Measurements from ENCODE around the gene ING1. TPM values are rescaled to one million over a fixed set of nuclear protein-coding genes. Genes with fewer than 3 reads are reported as not detected.

Gene ING1
- total RNA-seq, 1 donor from 2014 or later: 13.2 TPM

GRCh38 chr13:110769097-110769496, 55.6 kb downstream of the ING1 start:
- TF ChIP-seq, protein P1, sequence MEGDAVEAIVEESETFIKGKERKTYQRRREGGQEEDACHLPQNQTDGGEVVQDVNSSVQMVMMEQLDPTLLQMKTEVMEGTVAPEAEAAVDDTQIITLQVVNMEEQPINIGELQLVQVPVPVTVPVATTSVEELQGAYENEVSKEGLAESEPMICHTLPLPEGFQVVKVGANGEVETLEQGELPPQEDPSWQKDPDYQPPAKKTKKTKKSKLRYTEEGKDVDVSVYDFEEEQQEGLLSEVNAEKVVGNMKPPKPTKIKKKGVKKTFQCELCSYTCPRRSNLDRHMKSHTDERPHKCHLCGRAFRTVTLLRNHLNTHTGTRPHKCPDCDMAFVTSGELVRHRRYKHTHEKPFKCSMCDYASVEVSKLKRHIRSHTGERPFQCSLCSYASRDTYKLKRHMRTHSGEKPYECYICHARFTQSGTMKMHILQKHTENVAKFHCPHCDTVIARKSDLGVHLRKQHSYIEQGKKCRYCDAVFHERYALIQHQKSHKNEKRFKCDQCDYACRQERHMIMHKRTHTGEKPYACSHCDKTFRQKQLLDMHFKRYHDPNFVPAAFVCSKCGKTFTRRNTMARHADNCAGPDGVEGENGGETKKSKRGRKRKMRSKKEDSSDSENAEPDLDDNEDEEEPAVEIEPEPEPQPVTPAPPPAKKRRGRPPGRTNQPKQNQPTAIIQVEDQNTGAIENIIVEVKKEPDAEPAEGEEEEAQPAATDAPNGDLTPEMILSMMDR (IDR thresholded peaks at IDR 0.05): no peak
- no peaks in the 10 kb centered on the region for H3K36me3 ChIP-seq
- no peak for ATAC-seq
- no peaks in the 10 kb centered on the region for H3K9me3 ChIP-seq
- no peak overlapping the region for H3K27ac ChIP-seq
- no peaks in the 10 kb centered on the region for H3K27me3 ChIP-seq
- DNase-seq: no peak
- no peaks in the 10 kb centered on the region for H3K4me1 ChIP-seq
- intact Hi-C loops (cut with DNase I): no loop called here
- no peak overlapping the region for H3K4me3 ChIP-seq

DNA sequence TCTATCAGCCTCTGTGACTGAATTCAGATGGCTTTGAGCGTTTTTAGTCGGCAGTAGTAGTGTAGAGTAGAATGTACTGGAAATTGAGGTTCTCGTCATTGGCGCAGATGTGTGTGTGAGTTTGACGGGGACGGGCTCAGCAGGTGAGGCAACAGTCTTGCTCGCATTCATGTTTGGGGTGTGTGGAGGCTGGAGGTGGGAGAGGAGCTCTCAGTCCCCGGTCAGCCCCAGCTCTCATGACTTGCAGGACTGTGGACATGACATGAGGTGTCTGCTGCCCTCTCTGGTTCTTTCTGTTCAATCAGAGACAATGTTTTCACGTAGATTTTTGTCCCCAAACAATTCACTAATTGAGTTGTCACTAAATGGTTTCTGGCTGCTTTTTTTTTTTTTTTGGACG, 57.2 kb downstream of the ING1 start:
- Histone ChIP-seq H3K9me3 (no peaks in the 10 kb centered on the region), H3K27me3 (no peaks in the 10 kb centered on the region), H3K4me3 (no peak overlapping the region), H3K4me1 (no peaks in the 10 kb centered on the region), H3K27ac (no peak overlapping the region), H3K36me3 (no peaks in the 10 kb centered on the region)
- DNase-seq: no peak
- intact Hi-C loops (cut with DNase I): no loop called here
- ATAC-seq: no peak
- TF ChIP-seq, protein P1 (IDR thresholded peaks at IDR 0.05): no peak

DNA sequence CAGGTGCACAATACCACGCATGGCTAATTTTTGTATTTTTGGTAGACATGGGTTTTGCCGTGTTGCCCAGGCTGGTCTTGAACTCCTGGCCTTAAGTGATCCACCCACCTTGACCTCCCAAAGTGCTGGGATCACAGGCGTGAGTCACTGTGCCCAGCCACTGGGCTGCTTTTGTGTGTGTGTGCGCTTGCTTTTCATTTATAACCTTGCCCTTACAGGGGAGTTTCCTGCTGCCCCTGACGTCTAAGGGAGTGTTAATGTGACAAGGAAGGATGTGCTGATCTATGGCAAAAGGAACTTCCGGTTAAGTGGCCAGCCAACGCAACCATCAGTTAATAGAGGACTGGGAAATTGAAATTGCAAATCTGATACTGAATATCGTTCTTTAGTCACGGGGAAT, 57.7 kb downstream of the ING1 start:
- TF ChIP-seq, protein P1 (IDR thresholded peaks at IDR 0.05): no peak
- intact Hi-C loops (cut with DNase I): no loop called here
- Histone ChIP-seq H3K27me3 (no peaks in the 10 kb centered on the region), H3K4me3 (no peak overlapping the region), H3K27ac (no peak overlapping the region), H3K36me3 (no peaks in the 10 kb centered on the region), H3K9me3 (no peaks in the 10 kb centered on the region), H3K4me1 (no peaks in the 10 kb centered on the region)
- DNase-seq (no peak), ATAC-seq (peak; percentile 30)

- no peaks in the 10 kb centered on the region for H3K36me3 ChIP-seq
- no peaks in the 10 kb centered on the region for H3K27me3 ChIP-seq
- DNase-seq (no peak), ATAC-seq (no peak)
- no peaks in the 10 kb centered on the region for H3K4me1 ChIP-seq
- H3K9me3 ChIP-seq: no peaks in the 10 kb centered on the region
- H3K4me3 ChIP-seq: no peak overlapping the region
- intact Hi-C loops (cut with DNase I): no loop called here
- TF ChIP-seq, protein P1 (IDR thresholded peaks at IDR 0.05): no peak
- H3K27ac ChIP-seq: no peak overlapping the region
These were observed 58.8 kb downstream of the ING1 start for GRCh38 chr13:110772091-110772984.

Other genes starting within 250 kb of the ING1 start
- gene RAB20, start 152.0 kb upstream of the ING1 start, total RNA-seq: 52.4 TPM
- gene NAXD, start 98.2 kb upstream of the ING1 start, total RNA-seq: 32.2 TPM
- 69.5 TPM for gene CARS2, start 7.6 kb upstream of the ING1 start, total RNA-seq
- 134 TPM for gene ANKRD10, start 201.4 kb downstream of the ING1 start, total RNA-seq